OCI-LY3 (cell line): ENCODE measurements around the gene IRX5.

ENCODE experiments used
- CTCF ChIP-seq: fragments of 200-600, 300-600 bp; sonication (generic); IDR thresholded peaks from 2 replicates; pipeline ENCODE4 v1.5.1; 2014; ENCODE audit warnings: antibody characterized with exemption, low read length, low read depth
- EZH2phosphoT487 ChIP-seq: fragments of 200-600 bp; shearing (Covaris generic); IDR thresholded peaks from 2 replicates; pipeline ENCODE4 v1.6.1; 2018; ENCODE audit warnings: antibody characterized with exemption, mixed run types, low read depth

- no peak for TF ChIP-seq CTCF
- no peak for TF ChIP-seq EZH2phosphoT487
Measured at GRCh38 chr16:54923988-54924387, 6.7 kb upstream of the IRX5 start.
